GM21825 (cell line): ENCODE data around the gene EFCAB7.

Experiments used
- ATAC-seq: cut with Tn5 transposase; IDR thresholded peaks from one replicate; pipeline ENCODE4 v1.9.1; 2021; ENCODE audit warnings: mild to moderate bottlenecking, moderate library complexity; ENCODE audit not compliant: unreplicated experiment

EFCAB7 gene

DNA sequence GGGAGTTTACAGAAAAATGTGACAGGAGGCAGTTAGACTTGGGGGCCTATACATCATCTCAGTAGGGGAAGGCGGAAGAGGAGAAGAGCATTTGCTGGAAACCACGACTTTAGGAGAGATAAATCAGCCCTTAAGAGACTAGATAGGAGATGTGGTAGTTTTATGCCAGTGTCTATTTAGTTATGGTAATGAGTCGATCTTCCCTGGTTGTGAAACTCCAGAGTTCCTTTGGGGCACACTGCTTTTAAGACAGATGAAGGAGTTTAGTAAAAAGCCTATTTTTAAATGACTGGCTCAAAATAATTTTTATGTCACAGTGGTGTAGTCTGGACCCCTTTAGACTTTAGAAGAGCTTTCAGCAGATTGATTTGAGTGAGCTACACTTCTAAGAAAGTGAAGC lies 77.7 kb downstream of the EFCAB7 start:
- no peak for ATAC-seq

DNA sequence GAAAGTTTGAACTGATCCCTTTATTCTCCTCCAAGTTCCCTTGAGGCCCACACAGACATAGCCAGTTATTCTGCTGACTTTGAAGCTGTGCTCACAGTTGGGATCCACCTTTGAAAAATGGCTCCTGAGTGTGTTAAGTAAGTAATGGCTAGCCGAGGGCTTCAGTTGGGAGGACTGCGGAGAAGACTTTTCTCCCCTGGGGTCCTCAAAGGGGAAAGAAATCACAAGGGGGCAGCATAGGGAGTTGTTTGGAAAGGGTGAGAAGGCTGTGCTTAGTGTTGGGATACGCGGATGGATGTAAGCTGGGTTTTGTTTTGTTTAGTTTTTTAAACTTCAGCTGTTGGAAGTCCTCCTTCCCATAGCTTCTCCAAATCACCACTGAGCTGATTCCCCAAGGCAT lies 78.1 kb downstream of the EFCAB7 start:
- no peak for ATAC-seq

DNA sequence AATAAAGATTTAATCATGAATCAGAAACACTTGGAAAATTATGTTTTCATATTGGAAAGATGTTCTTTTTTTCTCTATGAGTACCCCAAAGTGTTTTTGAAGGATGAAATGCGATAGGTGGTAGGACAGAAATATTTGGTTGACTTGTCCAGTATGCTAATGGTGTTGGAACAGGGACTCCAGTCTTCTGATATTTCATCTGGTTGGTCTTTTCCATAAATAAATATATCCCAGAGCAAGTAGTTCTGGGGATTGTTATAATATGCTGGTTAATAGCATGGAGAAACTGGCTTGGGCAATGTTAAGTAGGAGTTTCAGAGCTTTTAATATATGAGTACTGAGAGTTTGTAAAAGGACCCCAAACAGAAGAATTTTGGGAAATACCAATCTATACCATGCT lies 78.6 kb downstream of the EFCAB7 start:
- no peak for ATAC-seq

DNA sequence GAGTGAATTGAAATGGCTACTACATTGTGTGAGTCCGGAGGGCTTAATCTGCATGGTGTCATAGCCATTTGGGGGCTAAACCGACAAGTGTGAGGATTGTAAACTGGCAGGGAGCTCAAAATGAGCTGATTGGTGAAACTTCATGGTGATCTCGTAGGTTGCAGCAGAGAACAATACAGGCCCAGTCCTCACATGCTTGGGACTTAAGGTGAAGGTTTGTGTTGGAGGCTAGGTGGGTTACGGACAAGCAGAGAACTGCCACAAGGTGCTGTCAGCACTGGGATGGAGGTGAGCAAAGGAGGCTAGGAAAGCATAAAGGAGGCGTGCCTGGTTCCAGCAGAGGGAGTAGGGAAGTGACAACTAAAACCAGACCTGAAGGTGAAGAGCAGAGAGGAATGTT lies 79.3 kb downstream of the EFCAB7 start:
- no peak for ATAC-seq

DNA sequence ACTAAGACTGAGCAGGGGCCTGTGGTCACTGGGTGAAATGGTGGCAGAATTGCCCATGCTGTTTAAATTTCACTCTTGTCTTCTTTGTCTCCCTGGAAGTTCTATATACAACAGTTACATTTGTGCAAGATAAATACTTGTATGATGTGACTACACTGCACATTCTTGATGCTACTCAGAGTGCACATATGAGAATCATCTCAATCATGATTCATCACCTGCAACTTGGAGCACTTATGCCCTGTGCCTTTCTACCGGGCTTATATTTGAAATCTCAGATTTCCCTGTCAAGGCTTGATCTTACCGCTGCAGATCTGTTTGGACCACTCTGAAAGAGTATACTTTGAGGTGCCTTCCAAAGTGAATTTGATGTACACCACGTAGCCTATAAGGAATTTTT lies 80.5 kb downstream of the EFCAB7 start:
- no peak for ATAC-seq

DNA sequence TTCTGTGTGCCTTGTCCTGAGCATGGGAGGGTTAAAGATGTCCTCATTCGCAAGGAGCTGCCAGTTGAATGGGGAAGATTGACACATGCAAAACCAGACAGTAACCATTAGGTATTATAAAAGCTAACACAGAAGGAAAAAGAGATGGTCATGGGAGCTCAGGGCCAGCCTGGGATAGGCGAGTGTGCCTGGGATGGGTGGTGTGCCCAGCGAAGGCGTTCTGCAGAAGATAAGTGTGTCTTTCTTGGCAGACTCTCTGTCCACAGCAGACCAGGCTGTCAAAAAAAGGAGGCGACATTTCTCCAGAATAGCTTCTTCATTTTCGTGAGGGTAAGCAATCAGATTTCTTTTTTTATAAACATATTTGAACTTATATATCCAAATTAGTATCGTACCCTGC lies 84.0 kb downstream of the EFCAB7 start:
- ATAC-seq = no peak

DNA sequence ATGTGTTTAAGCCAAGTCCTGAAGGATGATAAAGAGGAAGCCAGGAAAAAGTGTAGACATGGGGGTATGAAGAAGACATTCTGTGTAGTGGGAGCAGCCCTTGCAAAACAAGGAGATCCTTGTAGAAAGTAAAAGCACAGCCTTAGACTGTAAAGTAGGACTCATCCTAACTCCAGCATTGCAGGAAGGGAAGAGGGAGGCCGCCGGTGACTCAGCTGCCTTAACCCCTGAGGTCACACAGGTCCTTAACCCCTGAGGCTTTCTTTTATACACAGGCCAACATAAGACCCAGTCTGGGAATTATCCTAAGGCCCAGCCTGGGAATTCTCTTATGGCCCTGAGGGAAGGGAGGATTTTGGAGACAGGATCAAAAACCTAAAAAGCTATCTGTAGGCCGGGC lies 87.9 kb downstream of the EFCAB7 start:
- no peak for ATAC-seq

DNA sequence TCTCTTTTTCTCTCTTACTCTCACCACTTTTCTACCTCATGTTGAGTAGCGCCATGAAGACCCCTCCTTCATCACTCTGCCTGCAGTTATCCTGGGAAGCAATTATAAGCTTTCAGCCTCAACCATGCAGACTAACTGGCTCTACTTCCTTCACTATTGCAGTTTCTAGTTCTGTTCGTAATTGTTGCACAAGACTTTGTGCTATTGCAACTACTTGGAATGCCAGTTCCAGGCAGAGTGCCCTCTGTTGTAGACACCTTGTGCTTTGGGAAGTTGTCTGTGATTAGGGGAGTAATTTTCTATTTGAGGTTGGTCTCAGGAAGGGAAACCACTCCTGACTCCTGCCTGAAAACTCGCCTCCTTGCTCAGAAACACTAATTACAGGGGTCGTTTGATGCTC lies 89.2 kb downstream of the EFCAB7 start:
- no peak for ATAC-seq

DNA sequence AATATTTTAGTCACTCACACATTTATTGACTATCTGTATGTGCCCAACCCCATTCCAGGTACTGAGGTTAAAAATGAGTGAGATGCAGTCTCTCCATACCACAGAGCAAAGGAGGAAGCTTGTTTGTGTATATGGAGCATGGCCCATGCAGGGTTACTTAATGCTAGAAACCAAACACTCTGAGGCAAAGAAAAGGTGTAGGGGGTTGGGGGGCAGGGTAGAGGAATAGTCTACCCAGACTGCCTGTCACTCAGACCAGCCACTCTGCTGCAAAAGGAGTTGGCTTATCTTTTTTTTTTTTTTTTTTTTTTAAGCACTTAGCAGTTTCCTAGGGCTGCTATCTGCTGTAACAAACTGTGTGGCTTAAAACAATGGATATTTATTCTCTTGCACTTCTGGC lies 89.6 kb downstream of the EFCAB7 start:
- no peak for ATAC-seq

DNA sequence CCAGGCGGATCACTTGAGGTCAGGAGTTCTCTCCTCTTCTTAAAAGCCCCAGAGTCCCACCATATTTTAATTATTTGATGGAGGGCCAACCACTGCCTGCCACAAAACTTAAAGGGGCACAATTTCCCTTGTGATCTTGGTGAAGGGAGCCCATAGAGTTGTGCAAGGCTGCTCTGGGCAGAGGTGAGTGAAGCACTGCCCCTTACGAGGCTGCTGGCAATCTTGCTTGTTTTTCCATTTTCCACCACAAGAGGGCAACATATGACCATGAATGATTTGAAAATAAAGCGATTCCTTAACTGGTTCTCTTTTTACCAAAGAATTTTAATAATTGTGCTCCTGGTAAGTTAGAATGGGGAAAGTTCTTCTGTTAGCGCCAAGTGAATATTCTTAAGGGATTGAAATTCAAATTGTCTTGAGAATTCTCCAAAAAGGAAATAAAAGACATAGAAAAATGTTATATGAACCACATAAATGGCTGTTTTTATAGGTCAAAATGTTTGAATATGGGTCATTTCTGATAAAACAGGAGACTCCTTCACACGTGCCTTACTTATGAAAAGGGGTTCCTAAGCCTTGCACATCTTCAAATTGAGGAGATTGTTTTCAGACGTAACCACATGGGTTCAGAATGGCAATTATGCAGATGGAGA lies 92.6 kb downstream of the EFCAB7 start:
- ATAC-seq = no peak

DNA sequence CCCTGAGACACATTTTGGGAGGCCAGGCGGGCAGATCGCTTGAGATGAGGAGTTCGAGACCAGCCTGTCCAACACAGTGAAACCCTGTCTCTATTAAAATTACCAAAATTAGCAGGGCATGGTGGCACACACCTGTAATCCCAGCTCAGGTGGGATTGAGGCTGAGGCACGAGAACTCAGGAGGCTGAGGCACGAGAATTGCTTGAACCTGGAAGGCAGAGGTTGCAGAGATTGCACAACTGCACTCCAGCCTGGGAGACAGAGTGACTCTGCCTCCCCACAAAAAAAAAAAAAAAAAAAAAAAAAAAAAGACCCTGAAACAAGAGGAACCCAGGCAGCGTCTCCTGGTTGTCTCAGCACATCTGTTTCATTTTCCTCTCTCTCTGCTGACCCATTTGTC lies 94.1 kb downstream of the EFCAB7 start:
- ATAC-seq = no peak

DNA sequence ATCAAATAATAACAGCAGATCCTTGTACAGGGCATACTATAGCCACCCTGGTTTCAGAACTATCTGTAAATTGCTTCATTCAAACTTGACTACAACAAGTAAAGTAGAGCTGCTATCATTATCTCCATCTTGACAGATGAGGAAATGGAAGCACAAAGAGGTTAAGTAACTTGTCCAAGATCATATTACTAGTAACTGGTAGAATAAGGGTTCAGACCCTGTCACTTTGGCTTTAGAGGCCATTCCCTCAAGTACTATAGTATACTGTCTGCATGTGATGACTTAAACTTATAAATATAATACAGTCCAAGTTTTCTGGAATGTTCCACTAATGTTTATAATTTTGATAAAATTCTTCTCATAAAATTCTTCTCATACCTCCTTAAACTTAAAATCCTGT lies 94.7 kb downstream of the EFCAB7 start:
- ATAC-seq = no peak

DNA sequence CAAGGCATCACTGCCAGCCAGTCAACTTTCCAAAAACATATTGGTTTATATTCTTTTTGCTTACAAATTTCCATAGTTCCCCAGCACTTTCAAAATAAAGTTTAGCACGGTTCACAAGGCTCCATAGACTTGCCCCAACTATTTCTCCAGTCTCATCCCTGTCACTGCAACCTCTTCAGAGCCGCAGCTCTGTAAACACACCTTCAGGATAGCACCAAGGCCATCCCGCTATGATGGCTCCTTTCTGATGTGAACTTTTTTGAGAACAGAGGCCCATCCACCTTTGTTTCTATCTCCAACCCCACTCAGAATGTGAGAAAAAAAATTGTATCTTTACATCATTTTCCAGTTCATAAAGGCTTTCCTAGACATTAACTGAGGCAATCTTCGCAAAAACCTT lies 96.2 kb downstream of the EFCAB7 start:
- ATAC-seq = no peak

DNA sequence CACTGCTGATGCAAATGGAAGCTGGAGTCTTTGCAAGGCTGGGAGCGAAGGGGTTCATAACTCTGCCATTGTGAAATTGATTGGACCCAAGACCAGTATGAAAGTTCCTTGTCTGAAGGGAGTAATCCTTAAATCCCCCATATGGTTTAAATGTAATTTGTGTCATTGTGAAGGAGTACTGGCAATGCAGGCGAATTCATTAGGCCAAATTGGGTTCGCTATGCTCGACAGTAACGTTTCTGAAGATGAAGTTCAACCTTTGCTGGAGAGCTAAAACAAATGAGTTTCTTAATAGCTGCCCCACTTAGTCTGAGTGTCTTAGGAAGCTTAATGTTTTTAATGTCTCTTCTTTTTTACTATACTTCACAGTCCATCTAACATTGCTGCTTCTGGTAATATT lies 97.3 kb downstream of the EFCAB7 start:
- no peak for ATAC-seq

DNA sequence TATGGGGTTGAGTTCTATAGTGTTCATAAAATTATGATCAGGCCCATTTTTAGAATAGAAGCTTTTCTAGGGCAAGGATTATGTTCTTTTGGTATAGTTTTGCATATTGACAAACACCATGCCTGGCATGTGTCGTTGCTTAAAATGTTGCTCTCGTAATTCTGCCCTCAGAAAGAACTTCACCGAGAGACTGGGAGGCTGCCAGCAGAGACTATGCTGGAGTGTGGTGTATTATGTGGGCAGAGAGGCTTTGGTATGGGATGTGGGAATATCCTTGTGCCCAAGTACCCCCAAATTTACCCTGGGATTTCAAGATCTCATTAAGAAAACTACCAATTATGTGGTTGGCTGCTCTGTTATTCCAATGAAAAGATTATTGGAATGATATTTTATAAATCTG lies 97.8 kb downstream of the EFCAB7 start:
- ATAC-seq = no peak

DNA sequence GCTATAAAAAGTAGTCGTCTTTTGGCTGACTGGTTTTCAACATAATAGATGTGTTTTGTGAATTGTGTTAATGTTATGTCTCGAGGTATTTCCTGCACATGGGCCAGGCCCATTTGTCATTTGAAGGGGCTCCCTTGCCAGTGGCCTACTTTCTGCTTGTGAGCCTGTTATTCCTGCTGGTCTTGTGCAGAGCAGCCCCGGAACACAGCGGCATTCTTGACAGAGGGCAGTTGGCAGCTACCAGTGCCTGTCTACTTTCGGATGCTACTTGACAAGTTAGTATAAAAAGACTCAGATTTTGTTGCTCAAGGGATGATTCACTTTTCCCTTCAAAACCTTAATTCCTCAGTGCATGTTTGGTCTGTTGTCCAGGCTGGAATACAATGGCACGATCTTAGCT lies 98.4 kb downstream of the EFCAB7 start:
- no peak for ATAC-seq
